Choroid plexus epithelial cell (primary cell): ENCODE data around the gene GRIN3B.
A peak's percentile ranks its signal among the peaks of the same experiment; 100 is the strongest.

Experiments
- DNase-seq: peaks from one replicate; pipeline ENCODE4 v3.0.0-alpha.2; 2010; ENCODE audit warnings: low read depth
- H3K4me3 ChIP-seq: 2 replicates; pipeline ENCODE4 v1.5.1; 2011; ENCODE audit warnings: low read depth, mild to moderate bottlenecking, control low read depth, low read length, moderate library complexity
- TF ChIP-seq, protein P1 (sequence below): conservative IDR thresholded peaks from 2 replicates; pipeline ENCODE4 v1.5.1; 2011; ENCODE audit warnings: low read depth, mild to moderate bottlenecking, control low read depth, inconsistent platforms, low read length, moderate library complexity

Gene GRIN3B

DNA sequence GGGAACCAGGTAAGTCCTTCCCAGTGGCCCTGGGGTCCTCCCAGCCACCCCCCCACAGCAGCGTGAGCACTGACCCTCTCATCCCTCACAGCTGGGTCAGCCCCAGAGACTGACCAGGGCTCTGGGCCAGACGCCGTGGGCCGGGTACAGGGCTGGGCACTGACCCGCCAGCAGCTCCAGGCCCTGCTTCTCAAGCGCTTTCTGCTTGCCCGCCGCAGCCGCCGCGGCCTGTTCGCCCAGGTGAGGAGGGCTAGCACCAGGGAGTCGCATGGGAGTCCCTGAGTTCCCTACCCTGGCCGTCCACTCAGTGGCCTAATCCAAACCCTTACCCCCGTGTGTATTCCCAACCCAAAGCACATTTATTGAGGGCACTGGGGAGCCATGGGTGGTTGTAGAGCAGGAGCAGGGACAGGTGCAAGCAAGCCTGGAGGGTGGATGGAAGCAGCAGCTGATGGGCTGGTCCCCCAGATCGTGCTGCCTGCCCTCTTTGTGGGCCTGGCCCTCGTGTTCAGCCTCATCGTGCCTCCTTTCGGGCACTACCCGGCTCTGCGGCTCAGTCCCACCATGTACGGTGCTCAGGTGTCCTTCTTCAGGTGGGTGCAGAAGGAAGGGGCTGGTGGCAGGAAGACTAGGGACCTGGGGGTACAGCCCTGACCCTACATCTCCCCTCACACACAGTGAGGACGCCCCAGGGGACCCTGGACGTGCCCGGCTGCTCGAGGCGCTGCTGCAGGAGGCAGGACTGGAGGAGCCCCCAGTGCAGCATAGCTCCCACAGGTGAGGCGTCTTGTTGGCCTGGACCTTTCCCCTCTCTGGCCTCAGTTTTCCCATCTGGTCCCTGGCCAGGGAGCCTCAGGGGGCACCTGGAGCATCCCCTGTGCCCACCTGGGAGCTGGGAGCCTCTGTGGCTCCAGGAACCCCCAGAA is 54.1 kb downstream of the GRIN3B start:
- no peak for DNase-seq
- TF ChIP-seq, protein P1, sequence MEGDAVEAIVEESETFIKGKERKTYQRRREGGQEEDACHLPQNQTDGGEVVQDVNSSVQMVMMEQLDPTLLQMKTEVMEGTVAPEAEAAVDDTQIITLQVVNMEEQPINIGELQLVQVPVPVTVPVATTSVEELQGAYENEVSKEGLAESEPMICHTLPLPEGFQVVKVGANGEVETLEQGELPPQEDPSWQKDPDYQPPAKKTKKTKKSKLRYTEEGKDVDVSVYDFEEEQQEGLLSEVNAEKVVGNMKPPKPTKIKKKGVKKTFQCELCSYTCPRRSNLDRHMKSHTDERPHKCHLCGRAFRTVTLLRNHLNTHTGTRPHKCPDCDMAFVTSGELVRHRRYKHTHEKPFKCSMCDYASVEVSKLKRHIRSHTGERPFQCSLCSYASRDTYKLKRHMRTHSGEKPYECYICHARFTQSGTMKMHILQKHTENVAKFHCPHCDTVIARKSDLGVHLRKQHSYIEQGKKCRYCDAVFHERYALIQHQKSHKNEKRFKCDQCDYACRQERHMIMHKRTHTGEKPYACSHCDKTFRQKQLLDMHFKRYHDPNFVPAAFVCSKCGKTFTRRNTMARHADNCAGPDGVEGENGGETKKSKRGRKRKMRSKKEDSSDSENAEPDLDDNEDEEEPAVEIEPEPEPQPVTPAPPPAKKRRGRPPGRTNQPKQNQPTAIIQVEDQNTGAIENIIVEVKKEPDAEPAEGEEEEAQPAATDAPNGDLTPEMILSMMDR, result no peak
- no peak overlapping the region for H3K4me3 ChIP-seq

- H3K4me3 ChIP-seq, result no peak overlapping the region
- no peak for DNase-seq
- TF ChIP-seq, protein P1, result no peak
These were observed 54.8 kb downstream of the GRIN3B start for GRCh38 chr19:1055028-1055425.

- DNase-seq, result no peak
- TF ChIP-seq, protein P1, result no peak
- H3K4me3 ChIP-seq, result no peak overlapping the region
These were observed 55.8 kb downstream of the GRIN3B start for GRCh38 chr19:1055886-1056620.

DNA sequence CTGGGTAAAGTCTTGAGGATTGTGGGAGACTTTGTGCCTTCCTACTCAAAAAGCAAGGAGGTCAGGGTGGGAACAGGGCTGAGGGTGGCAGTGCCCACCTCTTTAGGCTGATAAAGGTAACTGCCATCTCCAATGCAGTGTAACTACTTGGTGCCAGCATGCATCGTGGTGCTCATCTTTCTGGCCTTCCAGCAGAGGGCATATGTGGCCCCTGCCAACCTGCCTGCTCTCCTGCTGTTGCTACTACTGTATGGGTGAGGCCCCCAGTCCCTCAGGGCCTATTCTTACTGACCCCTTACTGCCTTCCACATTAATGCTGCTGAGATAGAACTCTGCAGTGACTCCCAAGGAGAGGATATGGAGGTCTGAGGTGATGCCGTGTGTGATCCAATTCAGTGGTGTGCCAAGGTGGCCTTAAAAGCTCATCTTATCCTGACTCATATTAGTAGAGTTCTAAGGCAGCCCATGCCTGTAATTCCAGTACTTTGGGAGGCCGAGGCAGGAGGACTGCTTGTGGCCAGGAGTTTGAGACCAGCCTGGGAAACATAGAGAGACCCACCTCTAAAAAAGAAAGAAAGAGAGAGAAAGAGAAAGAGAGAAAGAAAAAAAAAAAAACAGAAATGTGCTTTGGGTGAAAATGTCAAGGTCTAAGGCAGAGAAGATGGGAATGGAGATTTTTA is 57.1 kb downstream of the GRIN3B start:
- H3K4me3 ChIP-seq, result no peak overlapping the region
- TF ChIP-seq, protein P1, result no peak
- peak; percentile 70 for DNase-seq

DNA sequence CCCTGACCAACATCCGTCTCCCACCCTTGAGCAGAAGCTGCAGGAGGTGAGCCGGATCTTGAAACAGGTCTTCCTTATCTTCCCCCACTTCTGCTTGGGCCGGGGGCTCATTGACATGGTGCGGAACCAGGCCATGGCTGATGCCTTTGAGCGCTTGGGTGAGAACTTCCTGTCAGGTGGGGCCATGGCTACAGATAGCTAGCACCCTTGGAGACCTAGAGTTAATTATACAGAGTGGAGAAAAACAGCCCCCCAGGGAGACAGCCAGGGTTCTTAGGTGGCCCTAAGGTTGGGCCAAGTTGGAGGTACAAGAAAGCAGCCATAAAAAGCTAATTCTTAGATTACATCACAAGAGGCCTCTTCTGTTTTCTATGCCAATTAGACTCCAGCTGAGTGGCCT is 57.9 kb downstream of the GRIN3B start:
- TF ChIP-seq, protein P1, result no peak
- no peak for DNase-seq

More for the DNA sequence above, 57.9 kb downstream of the GRIN3B start:
- H3K4me3 ChIP-seq, result no peak overlapping the region
